Endothelial cell of umbilical vein (primary cell): ENCODE results near the gene DMD. TPM values are rescaled to one million over a fixed set of nuclear protein-coding genes. Genes with fewer than 3 reads are reported as not detected.

Experiments used
- BruUV-seq: library from RNA; stranded (reverse); fragments of 400-500 nt; replicated peaks from 2 replicates; lab custom pipeline; 2021; lab: Mats Ljungman, UMichigan
- CTCF ChIA-PET: fragments of 300-600, 350-600 bp; sonication (Branson Sonifier 250); formaldehyde crosslinking; loops from one replicate; lab custom pipeline; 2021; ENCODE audit warnings: antibody characterized with exemption, inconsistent platforms; lab: Charles Lee
- POLR2A ChIA-PET: fragments of 300-600, 350-600 bp; sonication (Branson Sonifier 250); formaldehyde crosslinking; loops from one replicate; lab custom pipeline; 2021; ENCODE audit warnings: antibody characterized with exemption, inconsistent platforms; lab: Charles Lee
- DNase-seq: peaks from one replicate; pipeline ENCODE4 v3.0.0-alpha.2; 2011; ENCODE audit warnings: low read depth, low spot score
- FAIRE-seq: peaks from 2 replicates; lab custom pipeline; 2011; peaks lifted over from hg19 to GRCh38; lab: Jason Lieb, UNC
- H2AFZ ChIP-seq: 2 replicates; pipeline ENCODE4 v1.6.0; 2012; ENCODE audit warnings: low read depth, low read length, control low read depth, inconsistent platforms
- H3K27ac ChIP-seq: 2 replicates; pipeline ENCODE4 v1.5.1; 2011; ENCODE audit warnings: low read depth, mild to moderate bottlenecking, control low read depth, low read length, moderate library complexity; ENCODE audit not compliant: insufficient read depth
- H3K27me3 ChIP-seq, 2 experiments: 2 replicates each; pipeline versions ENCODE4 v1.6.0 to v1.6.1; 2011; ENCODE audit warnings: low read length in 2 of 2, mixed read lengths in 1 of 2; ENCODE audit not compliant: control insufficient read depth in 2 of 2, insufficient read depth in 2 of 2
- H3K36me3 ChIP-seq, 2 experiments: 2 replicates in 1 of 2; 3 replicates in 1 of 2; pipeline ENCODE4 v1.5.1; 2011; ENCODE audit warnings: low read length in 2 of 2, mild to moderate bottlenecking in 1 of 2, moderate library complexity in 1 of 2; ENCODE audit not compliant: control insufficient read depth in 2 of 2, insufficient read depth in 2 of 2; ENCODE audit errors: extremely low read depth in 1 of 2
- H3K4me1 ChIP-seq: 3 replicates; pipeline ENCODE4 v1.5.1; 2011; ENCODE audit warnings: mild to moderate bottlenecking, low read length; ENCODE audit not compliant: control insufficient read depth, insufficient read depth; ENCODE audit errors: extremely low read depth
- H3K4me2 ChIP-seq: 2 replicates; pipeline ENCODE4 v1.6.1; 2011; ENCODE audit warnings: low read length, control low read depth, mixed read lengths; ENCODE audit not compliant: insufficient read depth
- H3K4me3 ChIP-seq, 3 experiments: fragments of 200-600 bp in 1 of 3; sonication (generic), shearing (Covaris generic) in 1 of 3; replicated peaks in 1 of 3; 2 replicates each; pipeline ENCODE4 v1.5.1; 2011 to 2016; ENCODE audit warnings: control low read depth in 3 of 3, low read length in 3 of 3, mild to moderate bottlenecking in 2 of 3, inconsistent platforms in 1 of 3, low read depth in 1 of 3, moderate library complexity in 1 of 3; ENCODE audit not compliant: insufficient read depth in 1 of 3
- H3K79me2 ChIP-seq: 2 replicates; pipeline ENCODE4 v1.6.0; 2012; ENCODE audit warnings: low read length, inconsistent platforms; ENCODE audit not compliant: control insufficient read depth, insufficient read depth
- H3K9ac ChIP-seq: replicated peaks from 2 replicates; pipeline ENCODE3; 2011; ENCODE audit warnings: low read length, control low read depth; ENCODE audit not compliant: insufficient read depth; ENCODE audit errors: extremely low read depth
- H3K9me1 ChIP-seq: replicated peaks from 3 replicates; pipeline ENCODE4 v1.6.0; 2011; ENCODE audit warnings: mild to moderate bottlenecking, low read length; ENCODE audit not compliant: control insufficient read depth, insufficient read depth; ENCODE audit errors: extremely low read depth
- H3K9me3 ChIP-seq: replicated peaks from 2 replicates; pipeline ENCODE4 v1.5.1; 2012; ENCODE audit warnings: low read length, inconsistent platforms; ENCODE audit not compliant: control insufficient read depth, insufficient read depth
- H4K20me1 ChIP-seq: replicated peaks from 2 replicates; pipeline ENCODE3; 2011; ENCODE audit warnings: mild to moderate bottlenecking, low read length; ENCODE audit not compliant: control insufficient read depth, insufficient read depth; ENCODE audit errors: extremely low read depth
- CTCF ChIP-seq, 2 donors: IDR thresholded peaks; 1 replicate in 1 of 2; 2 replicates in 1 of 2; pipeline ENCODE4 v1.5.1; 2011; ENCODE audit warnings: low read length in 2 of 2, mild to moderate bottlenecking in 2 of 2, moderate library complexity in 2 of 2, control low read depth in 1 of 2, inconsistent platforms in 1 of 2, low read depth in 1 of 2; ENCODE audit not compliant: insufficient read depth in 1 of 2; ENCODE audit errors: extremely low read depth in 1 of 2
- EZH2 ChIP-seq: IDR thresholded peaks from 2 replicates; pipeline ENCODE4 v1.6.1; 2012; ENCODE audit warnings: borderline replicate concordance, low read depth, mild to moderate bottlenecking, moderate library complexity, low read length, inconsistent platforms; ENCODE audit not compliant: severe bottlenecking
- FOS ChIP-seq: IDR thresholded peaks from 2 replicates; pipeline ENCODE4 v1.6.1; 2011; ENCODE audit warnings: mild to moderate bottlenecking, low read length, moderate library complexity, borderline replicate concordance; ENCODE audit not compliant: insufficient read depth
- GATA2 ChIP-seq: IDR thresholded peaks from 2 replicates; pipeline ENCODE4 v1.7.0; 2011; ENCODE audit warnings: low read depth, mild to moderate bottlenecking, moderate library complexity, mixed read lengths, low read length; ENCODE audit not compliant: insufficient read length, insufficient read depth
- JUN ChIP-seq: IDR thresholded peaks from 2 replicates; pipeline ENCODE4 v1.6.1; 2011; ENCODE audit warnings: borderline replicate concordance, low read depth; ENCODE audit not compliant: insufficient read length, insufficient read depth
- MAX ChIP-seq: IDR thresholded peaks from 2 replicates; pipeline ENCODE4 v1.6.1; 2011; ENCODE audit not compliant: insufficient read depth, insufficient read length
- MYC ChIP-seq: IDR thresholded peaks from one replicate; pipeline ENCODE4 v1.6.1; 2011; ENCODE audit warnings: mild to moderate bottlenecking, low read depth, low read length
- POLR2A ChIP-seq: IDR thresholded peaks from 2 replicates; pipeline ENCODE4 v1.6.1; 2012; ENCODE audit warnings: low read depth, mild to moderate bottlenecking, control low read depth, low read length
- POLR2AphosphoS5 ChIP-seq: IDR thresholded peaks from 2 replicates; pipeline ENCODE4 v1.6.1; 2012; ENCODE audit warnings: low read depth, mild to moderate bottlenecking, control low read depth, low read length, moderate library complexity; ENCODE audit not compliant: insufficient read depth
- dilution Hi-C: fragments of 300-500 bp; cut with MboI; formaldehyde crosslinking; loops from one replicate; pipeline ENCODE4 v1.15.0; 2019; ENCODE audit warnings: low sequenced_read_pairs; ENCODE audit not compliant: extremely low pct_ligation_motif_present
- intact Hi-C: fragments of 100-400 bp; cut with micrococcal nuclease; formaldehyde crosslinking; loops from one replicate; pipeline ENCODE4 v1.10.0; 2022
- polyA plus RNA-seq, 4 experiments: library from polyadenylated mRNA; depleted of rRNA in 3 of 4; stranded (reverse) in 3 of 4; unstranded in 1 of 4; fragments of >200 nt; gene quantifications; 2 replicates each; pipeline versions ENCODE4 v1.2.1 to v1.2.3, GENCODE V29; 2011 to 2012; ENCODE audit warnings: missing spikeins in 1 of 4
- total RNA-seq: library from RNA; stranded (reverse); gene quantifications from 2 replicates; pipeline ENCODE4 v1.2.3, GENCODE V29; 2021

The DMD gene
- total and polyA plus RNA-seq, 2 donors (not counting 3 experiments of a cell fraction or from before 2014, with no cell fraction given): 7.3 to 9.0 TPM

- no peak overlapping the region for H3K27ac ChIP-seq
- no peak overlapping the region for H3K9ac ChIP-seq
- no peaks in the 10 kb centered on the region for H3K27me3 ChIP-seq
- intact Hi-C loops (no loop called here), dilution Hi-C loops (no loop called here)
- DNase-seq (no peak), FAIRE-seq (no peak)
- POLR2A ChIA-PET: no interaction called here
- no peaks in the 10 kb centered on the region for H4K20me1 ChIP-seq
- no peak overlapping the region for H3K4me3 ChIP-seq
- no peaks in the 10 kb centered on the region for H3K9me1 ChIP-seq
- H3K79me2 ChIP-seq: no peaks in the 10 kb centered on the region
- H2AFZ ChIP-seq: no peak overlapping the region
- H3K4me1 ChIP-seq: no peaks in the 10 kb centered on the region
- H3K4me2 ChIP-seq: no peak overlapping the region
- TF ChIP-seq JUN (no peak), FOS (no peak)
- CTCF ChIA-PET: no interaction called here
- H3K9me3 ChIP-seq: no peaks in the 10 kb centered on the region
- BruUV-seq: no TSS peak
- no peaks in the 10 kb centered on the region for H3K36me3 ChIP-seq
Observed at GRCh38 chrX:31461266-31461665, 1750.1 kb downstream of the DMD start.

GRCh38 chrX:31459361-31459760 lies 1752.0 kb downstream of the DMD start:
- no peaks in the 10 kb centered on the region for H3K4me1 ChIP-seq
- no peaks in the 10 kb centered on the region for H4K20me1 ChIP-seq
- H2AFZ ChIP-seq: no peak overlapping the region
- no peak overlapping the region for H3K27ac ChIP-seq
- POLR2A ChIA-PET: no interaction called here
- TF ChIP-seq POLR2A (no peak), MYC (no peak), GATA2 (no peak), POLR2AphosphoS5 (no peak), JUN (no peak), CTCF (IDR thresholded peaks at IDR 0.05; ENCODE audit: extremely low read depth in 1 of 2, insufficient read depth in 1 of 2, low read depth in 1 of 2, low read length in 2 of 2) (no peak), FOS (no peak), MAX (no peak), EZH2 (no peak)
- no peaks in the 10 kb centered on the region for H3K9me3 ChIP-seq
- no peak overlapping the region for H3K4me3 ChIP-seq
- DNase-seq (no peak), FAIRE-seq (no peak)
- H3K9ac ChIP-seq: no peak overlapping the region
- no peaks in the 10 kb centered on the region for H3K27me3 ChIP-seq
- no peaks in the 10 kb centered on the region for H3K79me2 ChIP-seq
- no peaks in the 10 kb centered on the region for H3K36me3 ChIP-seq
- CTCF ChIA-PET: no interaction called here
- H3K9me1 ChIP-seq: no peaks in the 10 kb centered on the region
- H3K4me2 ChIP-seq: no peak overlapping the region
- intact Hi-C loops: no loop called here
- dilution Hi-C loops: no loop called here
- no TSS peak for BruUV-seq
